ENCODE measurements around the gene GPC6.
"Not testable (repeated sequence)": the region's sequence is repeated elsewhere in the genome, so short reads cannot be mapped to it uniquely, and the experiment has no call there.

DNA sequence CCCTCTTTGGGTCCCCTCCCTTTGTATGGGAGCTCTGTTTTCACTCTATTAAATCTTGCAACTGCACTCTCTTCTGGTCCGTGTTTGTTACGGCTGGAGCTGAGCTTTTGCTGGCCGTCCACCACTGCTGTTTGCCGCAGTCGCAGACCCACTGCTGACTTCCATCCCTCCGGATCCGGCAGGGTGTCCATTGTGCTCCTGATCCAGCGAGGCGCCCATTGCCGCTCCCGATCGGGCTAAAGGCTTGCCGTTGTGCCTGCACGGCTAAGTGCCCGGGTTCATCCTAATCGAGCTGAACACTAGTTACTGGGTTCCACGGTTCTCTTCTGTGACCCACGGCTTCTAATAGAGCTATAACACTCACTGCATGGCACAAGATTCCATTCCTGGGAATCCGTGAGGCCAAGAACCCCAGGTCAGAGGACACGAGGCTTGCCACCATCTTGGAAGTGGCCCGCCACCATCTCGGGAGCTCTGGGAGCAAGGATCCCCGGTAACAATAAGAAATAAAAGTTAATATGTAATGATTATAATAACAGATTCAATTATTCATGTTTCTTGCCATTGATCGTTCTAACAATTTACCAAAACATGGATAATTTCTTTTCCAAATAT lies 19.7 kb upstream of the GPC6 start:
- TF ChIP-seq, protein P1, sequence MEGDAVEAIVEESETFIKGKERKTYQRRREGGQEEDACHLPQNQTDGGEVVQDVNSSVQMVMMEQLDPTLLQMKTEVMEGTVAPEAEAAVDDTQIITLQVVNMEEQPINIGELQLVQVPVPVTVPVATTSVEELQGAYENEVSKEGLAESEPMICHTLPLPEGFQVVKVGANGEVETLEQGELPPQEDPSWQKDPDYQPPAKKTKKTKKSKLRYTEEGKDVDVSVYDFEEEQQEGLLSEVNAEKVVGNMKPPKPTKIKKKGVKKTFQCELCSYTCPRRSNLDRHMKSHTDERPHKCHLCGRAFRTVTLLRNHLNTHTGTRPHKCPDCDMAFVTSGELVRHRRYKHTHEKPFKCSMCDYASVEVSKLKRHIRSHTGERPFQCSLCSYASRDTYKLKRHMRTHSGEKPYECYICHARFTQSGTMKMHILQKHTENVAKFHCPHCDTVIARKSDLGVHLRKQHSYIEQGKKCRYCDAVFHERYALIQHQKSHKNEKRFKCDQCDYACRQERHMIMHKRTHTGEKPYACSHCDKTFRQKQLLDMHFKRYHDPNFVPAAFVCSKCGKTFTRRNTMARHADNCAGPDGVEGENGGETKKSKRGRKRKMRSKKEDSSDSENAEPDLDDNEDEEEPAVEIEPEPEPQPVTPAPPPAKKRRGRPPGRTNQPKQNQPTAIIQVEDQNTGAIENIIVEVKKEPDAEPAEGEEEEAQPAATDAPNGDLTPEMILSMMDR (IDR thresholded peaks at IDR 0.05; ENCODE audit: insufficient read depth, low read length): not testable (repeated sequence)
- TF ChIP-seq GABPA, POLR2AphosphoS5 (IDR thresholded peaks at IDR 0.05; ENCODE audit: low read depth): not testable (repeated sequence)

Measured in HL-60 (cell line).